ENCODE measurements around the gene C11orf65.
"Not testable (repeated sequence)": the region's sequence is repeated elsewhere in the genome, so short reads cannot be mapped to it uniquely, and the experiment has no call there.

- TF ChIP-seq CTCF, POLR2A (IDR thresholded peaks at IDR 0.05): not testable (repeated sequence)
These were observed 70.7 kb downstream of the C11orf65 start for GRCh38 chr11:108396672-108397071.

All from uterus (tissue), 2 donors.